ENCODE data around the gene KIAA1328. TPM values are rescaled to one million over a fixed set of nuclear protein-coding genes. Genes with fewer than 3 reads are reported as not detected.

KIAA1328 gene
- polyA plus RNA-seq, 2 of the 4 experiments (the other 2 are of a cell fraction), result 1.7 to 3.9 TPM

- DNase-seq (ENCODE audit: low read depth in 1 of 2, low spot score in 1 of 2), result no peak
- TF ChIP-seq JUNB (IDR thresholded peaks at IDR 0.05) (no peak), FOSB (CRISPR knock-in tag; IDR thresholded peaks at IDR 0.05) (no peak), ESRRA (IDR thresholded peaks at IDR 0.05; ENCODE audit: borderline replicate concordance, low read length) (no peak), ZNF302 (CRISPR knock-in tag; IDR thresholded peaks at IDR 0.05) (no peak), HMGXB4 (CRISPR knock-in tag; IDR thresholded peaks at IDR 0.05; ENCODE audit: borderline replicate concordance) (no peak), ZFP36 (IDR thresholded peaks at IDR 0.05; ENCODE audit: borderline replicate concordance, partially characterized antibody) (no peak), TP53 (CRISPR knock-in tag; IDR thresholded peaks at IDR 0.05) (no peak), SMC3 (IDR thresholded peaks at IDR 0.05) (no peak), CEBPB (IDR thresholded peaks at IDR 0.05) (no peak), ZC3H11A (IDR thresholded peaks at IDR 0.05) (no peak), BCL3 (IDR thresholded peaks at IDR 0.05) (no peak), E2F6 (IDR thresholded peaks at IDR 0.05; ENCODE audit: borderline replicate concordance, low read depth) (no peak), CBX2 (IDR thresholded peaks at IDR 0.05; ENCODE audit: borderline replicate concordance, low read depth) (no peak)
- Histone ChIP-seq H3K4me1 (no peaks in the 10 kb centered on the region), H3K4me3 (no peak overlapping the region), H3K4me2 (no peak overlapping the region), H3K27ac (no peak overlapping the region), H3K9me3 (no peaks in the 10 kb centered on the region)
- CTCF ChIA-PET, result no interaction called here
- POLR2A ChIA-PET, result no interaction called here
- 83% methylated on average over 2 of the region's 2 CpGs for WGBS (ENCODE audit: missing lambda C conversion rate)
- ATAC-seq, result no peak
- FAIRE-seq, result no peak
These were observed 57.1 kb downstream of the KIAA1328 start for GRCh38 chr18:36885981-36886380.

- Histone ChIP-seq H3K4me3 (no peak overlapping the region), H3K9me3 (no peaks in the 10 kb centered on the region), H3K4me1 (no peaks in the 10 kb centered on the region), H3K4me2 (no peak overlapping the region), H3K27ac (no peak overlapping the region)
- TF ChIP-seq NFE2L2 (conservative IDR thresholded peaks at IDR 0.05; ENCODE audit: low read length), result no peak
- TF ChIP-seq EHMT2 (IDR thresholded peaks at IDR 0.05; ENCODE audit: low read depth), result no peak
- no peak for TF ChIP-seq ESRRA (IDR thresholded peaks at IDR 0.05; ENCODE audit: borderline replicate concordance, low read length)
- no peak for TF ChIP-seq TP53 (CRISPR knock-in tag; IDR thresholded peaks at IDR 0.05)
- no peak for TF ChIP-seq HOXA7 (CRISPR knock-in tag; IDR thresholded peaks at IDR 0.05)
- TF ChIP-seq PBX3 (IDR thresholded peaks at IDR 0.05), result no peak
- TF ChIP-seq RCOR1 (IDR thresholded peaks at IDR 0.05; ENCODE audit: low read depth, low read length), result no peak
- no peak for TF ChIP-seq CHD2 (IDR thresholded peaks at IDR 0.05; ENCODE audit: low read length, partially characterized antibody)
- TF ChIP-seq HMGXB4 (CRISPR knock-in tag; IDR thresholded peaks at IDR 0.05; ENCODE audit: borderline replicate concordance), result no peak
- DNase-seq (ENCODE audit: low read depth in 1 of 2, low spot score in 1 of 2) (no peak), FAIRE-seq (no peak), ATAC-seq (no peak)
- ChIA-PET POLR2A (no interaction called here), CTCF (no interaction called here)
These were observed 58.2 kb downstream of the KIAA1328 start for GRCh38 chr18:36887114-36887513.
